GM20000 (cell line): ENCODE results near the gene FNTB.

Experiments used
- DNase-seq: peaks from one replicate; pipeline ENCODE4 v3.0.0; 2012; ENCODE audit warnings: low spot score
- CTCF ChIP-seq: IDR thresholded peaks from 2 replicates; pipeline ENCODE4 v1.5.1; 2012; ENCODE audit warnings: mild to moderate bottlenecking, control low read depth; ENCODE audit errors: extremely low read depth, missing control alignments

Gene FNTB

GRCh38 chr14:64986648-64987437 lies at the start of gene FNTB:
Gene FNTB, plus strand, starts transcription at chr14:64986895. Its CDS starts 59 bp downstream, at chr14:64986954.
- peak; percentile 92 for DNase-seq
- TF ChIP-seq CTCF = peak; percentile 91

GRCh38 chr14:64937171-64937820 lies 49.4 kb upstream of the FNTB start:
- no peak for TF ChIP-seq CTCF
- no peak for DNase-seq

GRCh38 chr14:64937821-64938193 lies 48.9 kb upstream of the FNTB start:
- no peak for TF ChIP-seq CTCF
- DNase-seq = no peak

- no peak for DNase-seq
- TF ChIP-seq CTCF = no peak
Measured at GRCh38 chr14:64938972-64939816, 47.5 kb upstream of the FNTB start.

GRCh38 chr14:64939817-64940190 lies 46.9 kb upstream of the FNTB start:
- DNase-seq = no peak
- TF ChIP-seq CTCF = no peak

GRCh38 chr14:64940336-64940910 lies 46.3 kb upstream of the FNTB start:
- TF ChIP-seq CTCF = no peak
- no peak for DNase-seq
